AG08395 (cell line): Measurements from ENCODE around the gene PSKH1.
"Not testable (repeated sequence)": the region's sequence is repeated elsewhere in the genome, so short reads cannot be mapped to it uniquely, and the experiment has no call there.

Experiments
- DNase-seq: peaks from one replicate; pipeline ENCODE4 v3.0.0; 2012; ENCODE audit warnings: mixed read lengths, low spot score

Gene PSKH1

GRCh38 chr16:67886387-67886786 is 6.7 kb upstream of the PSKH1 start:
- DNase-seq = no peak

GRCh38 chr16:67888331-67888730 is 4.7 kb upstream of the PSKH1 start:
- no peak for DNase-seq

GRCh38 chr16:67892375-67892774 is 679 bp upstream of the PSKH1 start:
- no peak for DNase-seq

- peak; percentile 27 for DNase-seq
Observed at GRCh38 chr16:67893743-67894399, 817 bp downstream of the PSKH1 start.

- peak; percentile 19 for DNase-seq
Observed at GRCh38 chr16:67897231-67897630, 4.2 kb downstream of the PSKH1 start.

GRCh38 chr16:67901734-67902133 is 8.7 kb downstream of the PSKH1 start:
- no peak for DNase-seq

- no peak for DNase-seq
Observed at GRCh38 chr16:67902831-67903230, 9.8 kb downstream of the PSKH1 start.

GRCh38 chr16:67907397-67908180 is 14.5 kb downstream of the PSKH1 start:
- no peak for DNase-seq

- no peak for DNase-seq
Observed at GRCh38 chr16:67909056-67909742, 16.1 kb downstream of the PSKH1 start.

- DNase-seq = peak; percentile 74
Observed at GRCh38 chr16:67910158-67910557, 17.1 kb downstream of the PSKH1 start.

- DNase-seq = no peak
Observed at GRCh38 chr16:67914758-67915495, 21.9 kb downstream of the PSKH1 start.

GRCh38 chr16:67915496-67915769 is 22.4 kb downstream of the PSKH1 start:
- DNase-seq = not testable (repeated sequence)

- DNase-seq = no peak
Observed at GRCh38 chr16:67915831-67916723, 23.0 kb downstream of the PSKH1 start.

- DNase-seq = peak; percentile 45
Observed at GRCh38 chr16:67917140-67917851, 24.2 kb downstream of the PSKH1 start.

- DNase-seq = peak; percentile 91
Observed at GRCh38 chr16:67917852-67918236, 24.8 kb downstream of the PSKH1 start.

- DNase-seq = peak; percentile 62
Observed at GRCh38 chr16:67919622-67920221, 26.7 kb downstream of the PSKH1 start.

- DNase-seq = no peak
Observed at GRCh38 chr16:67922221-67922620, 29.2 kb downstream of the PSKH1 start.

GRCh38 chr16:67922740-67923139 is 29.7 kb downstream of the PSKH1 start:
- no peak for DNase-seq

GRCh38 chr16:67923414-67924116 is 30.5 kb downstream of the PSKH1 start:
- no peak for DNase-seq
